Measurements from ENCODE around the gene LRRC4C.

Gene LRRC4C

GRCh38 chr11:40401132-40401853 is 1058.2 kb downstream of the LRRC4C start:
- no peak overlapping the region for H3K18ac ChIP-seq (ENCODE audit: low read length)
- H3K4me1 ChIP-seq (ENCODE audit: control insufficient read depth in 1 of 2, insufficient read depth in 2 of 2, low read length in 2 of 2): no peaks in the 10 kb centered on the region
- H4K12ac ChIP-seq (ENCODE audit: low read depth, low read length): no peak overlapping the region
- no peak overlapping the region for H3K23ac ChIP-seq (ENCODE audit: low read length)
- no peak for DNase-seq
- no peak overlapping the region for H3K27ac ChIP-seq (ENCODE audit: low read depth, low read length)
- no peak overlapping the region for H2BK120ac ChIP-seq (ENCODE audit: insufficient read depth, low read length, poor library complexity)
- H3K14ac ChIP-seq (ENCODE audit: low read length): no peak overlapping the region
- no peak overlapping the region for H2BK5ac ChIP-seq (ENCODE audit: low read depth, low read length, poor library complexity)
- H2AFZ ChIP-seq (ENCODE audit: insufficient read depth, low read length, poor library complexity): no peak overlapping the region
- no peaks in the 10 kb centered on the region for H3K79me2 ChIP-seq (ENCODE audit: control insufficient read depth, insufficient read depth, low read length, poor library complexity)
- no peak overlapping the region for H4K8ac ChIP-seq (ENCODE audit: low read depth, low read length)
- no peak overlapping the region for H3K4ac ChIP-seq (ENCODE audit: low read depth, low read length)
- H3K79me1 ChIP-seq (ENCODE audit: low read length): no peaks in the 10 kb centered on the region
- H3K27me3 ChIP-seq (ENCODE audit: insufficient read depth, low read length): no peaks in the 10 kb centered on the region
- no peaks in the 10 kb centered on the region for H3K36me3 ChIP-seq (ENCODE audit: control insufficient read depth in 1 of 2, insufficient read depth in 2 of 2, low read length in 2 of 2)
- no peak overlapping the region for H3K4me2 ChIP-seq (ENCODE audit: low read length)
- WGBS (ENCODE audit: extremely low coverage, insufficient coverage, insufficient read length): no CpG with 5 or more reads among the region's 4 CpGs
- H2AK5ac ChIP-seq (ENCODE audit: low read length): no peak overlapping the region
- H2BK12ac ChIP-seq (ENCODE audit: low read length): no peak overlapping the region
- no peak overlapping the region for H3K4me3 ChIP-seq (ENCODE audit: low read depth, low read length)
- H3K9me3 ChIP-seq (ENCODE audit: insufficient read depth, low read depth, low read length): no peaks in the 10 kb centered on the region
- H3K9ac ChIP-seq (ENCODE audit: low read length): no peak overlapping the region
- no peak overlapping the region for H4K91ac ChIP-seq (ENCODE audit: low read depth, low read length)

GRCh38 chr11:40397141-40397540 is 1062.3 kb downstream of the LRRC4C start:
- no peak overlapping the region for H3K18ac ChIP-seq (ENCODE audit: low read length)
- H3K79me1 ChIP-seq (ENCODE audit: low read length): no peaks in the 10 kb centered on the region
- no peak overlapping the region for H3K27ac ChIP-seq (ENCODE audit: low read depth, low read length)
- no peak overlapping the region for H2BK5ac ChIP-seq (ENCODE audit: low read depth, low read length, poor library complexity)
- H4K8ac ChIP-seq (ENCODE audit: low read depth, low read length): no peak overlapping the region
- no peak overlapping the region for H4K12ac ChIP-seq (ENCODE audit: low read depth, low read length)
- no peak overlapping the region for H3K4me2 ChIP-seq (ENCODE audit: low read length)
- no peak for DNase-seq
- H3K4me1 ChIP-seq (ENCODE audit: control insufficient read depth in 1 of 2, insufficient read depth in 2 of 2, low read length in 2 of 2): no peaks in the 10 kb centered on the region
- no peak overlapping the region for H3K9ac ChIP-seq (ENCODE audit: low read length)
- no peak overlapping the region for H3K4me3 ChIP-seq (ENCODE audit: low read depth, low read length)
- H3K27me3 ChIP-seq (ENCODE audit: insufficient read depth, low read length): no peaks in the 10 kb centered on the region
- H3K4ac ChIP-seq (ENCODE audit: low read depth, low read length): no peak overlapping the region
- H3K14ac ChIP-seq (ENCODE audit: low read length): no peak overlapping the region
- H3K79me2 ChIP-seq (ENCODE audit: control insufficient read depth, insufficient read depth, low read length, poor library complexity): no peaks in the 10 kb centered on the region
- H2BK120ac ChIP-seq (ENCODE audit: insufficient read depth, low read length, poor library complexity): no peak overlapping the region
- H4K91ac ChIP-seq (ENCODE audit: low read depth, low read length): no peak overlapping the region
- no peak overlapping the region for H2BK12ac ChIP-seq (ENCODE audit: low read length)
- no CpG with 5 or more reads among the region's 3 CpGs for WGBS (ENCODE audit: extremely low coverage, insufficient coverage, insufficient read length)
- no peaks in the 10 kb centered on the region for H3K9me3 ChIP-seq (ENCODE audit: insufficient read depth, low read depth, low read length)
- no peaks in the 10 kb centered on the region for H3K36me3 ChIP-seq (ENCODE audit: control insufficient read depth in 1 of 2, insufficient read depth in 2 of 2, low read length in 2 of 2)
- H3K23ac ChIP-seq (ENCODE audit: low read length): no peak overlapping the region
- no peak overlapping the region for H2AFZ ChIP-seq (ENCODE audit: insufficient read depth, low read length, poor library complexity)
- no peak overlapping the region for H2AK5ac ChIP-seq (ENCODE audit: low read length)

GRCh38 chr11:40393511-40393910 is 1065.9 kb downstream of the LRRC4C start:
- Histone ChIP-seq H3K4ac (ENCODE audit: low read depth, low read length) (no peak overlapping the region), H3K79me1 (ENCODE audit: low read length) (no peaks in the 10 kb centered on the region), H2BK12ac (ENCODE audit: low read length) (no peak overlapping the region), H3K14ac (ENCODE audit: low read length) (no peak overlapping the region), H3K23ac (ENCODE audit: low read length) (no peak overlapping the region), H3K18ac (ENCODE audit: low read length) (no peak overlapping the region), H3K4me2 (ENCODE audit: low read length) (no peak overlapping the region), H3K27ac (ENCODE audit: low read depth, low read length) (no peak overlapping the region), H3K9me3 (ENCODE audit: insufficient read depth, low read depth, low read length) (no peaks in the 10 kb centered on the region), H3K36me3 (ENCODE audit: control insufficient read depth in 1 of 2, insufficient read depth in 2 of 2, low read length in 2 of 2) (no peaks in the 10 kb centered on the region), H2AFZ (ENCODE audit: insufficient read depth, low read length, poor library complexity) (no peak overlapping the region), H3K9ac (ENCODE audit: low read length) (no peak overlapping the region), H4K12ac (ENCODE audit: low read depth, low read length) (no peak overlapping the region), H3K27me3 (ENCODE audit: insufficient read depth, low read length) (no peaks in the 10 kb centered on the region), H4K91ac (ENCODE audit: low read depth, low read length) (no peak overlapping the region), H3K4me3 (ENCODE audit: low read depth, low read length) (no peak overlapping the region), H3K79me2 (ENCODE audit: control insufficient read depth, insufficient read depth, low read length, poor library complexity) (no peaks in the 10 kb centered on the region), H4K8ac (ENCODE audit: low read depth, low read length) (no peak overlapping the region), H2AK5ac (ENCODE audit: low read length) (no peak overlapping the region), H2BK120ac (ENCODE audit: insufficient read depth, low read length, poor library complexity) (no peak overlapping the region), H3K4me1 (ENCODE audit: control insufficient read depth in 1 of 2, insufficient read depth in 2 of 2, low read length in 2 of 2) (no peaks in the 10 kb centered on the region), H2BK5ac (ENCODE audit: low read depth, low read length, poor library complexity) (no peak overlapping the region)
- DNase-seq: no peak
- no CpG with 5 or more reads among the region's 3 CpGs for WGBS (ENCODE audit: extremely low coverage, insufficient coverage, insufficient read length)

- no peak overlapping the region for H3K14ac ChIP-seq (ENCODE audit: low read length)
- no peaks in the 10 kb centered on the region for H3K79me1 ChIP-seq (ENCODE audit: low read length)
- H3K27ac ChIP-seq (ENCODE audit: low read depth, low read length): no peak overlapping the region
- no peak for DNase-seq
- H4K12ac ChIP-seq (ENCODE audit: low read depth, low read length): no peak overlapping the region
- no peak overlapping the region for H3K23ac ChIP-seq (ENCODE audit: low read length)
- no peak overlapping the region for H3K18ac ChIP-seq (ENCODE audit: low read length)
- H3K9me3 ChIP-seq (ENCODE audit: insufficient read depth, low read depth, low read length): no peaks in the 10 kb centered on the region
- H3K36me3 ChIP-seq (ENCODE audit: control insufficient read depth in 1 of 2, insufficient read depth in 2 of 2, low read length in 2 of 2): no peaks in the 10 kb centered on the region
- H4K91ac ChIP-seq (ENCODE audit: low read depth, low read length): no peak overlapping the region
- H2AFZ ChIP-seq (ENCODE audit: insufficient read depth, low read length, poor library complexity): no peak overlapping the region
- H3K4me2 ChIP-seq (ENCODE audit: low read length): no peak overlapping the region
- WGBS (ENCODE audit: extremely low coverage, insufficient coverage, insufficient read length): no CpG with 5 or more reads among the region's 3 CpGs
- no peak overlapping the region for H2BK12ac ChIP-seq (ENCODE audit: low read length)
- no peak overlapping the region for H2AK5ac ChIP-seq (ENCODE audit: low read length)
- no peaks in the 10 kb centered on the region for H3K4me1 ChIP-seq (ENCODE audit: control insufficient read depth in 1 of 2, insufficient read depth in 2 of 2, low read length in 2 of 2)
- H4K8ac ChIP-seq (ENCODE audit: low read depth, low read length): no peak overlapping the region
- H3K4ac ChIP-seq (ENCODE audit: low read depth, low read length): no peak overlapping the region
- H3K27me3 ChIP-seq (ENCODE audit: insufficient read depth, low read length): no peaks in the 10 kb centered on the region
- H3K4me3 ChIP-seq (ENCODE audit: low read depth, low read length): no peak overlapping the region
- no peak overlapping the region for H3K9ac ChIP-seq (ENCODE audit: low read length)
- no peaks in the 10 kb centered on the region for H3K79me2 ChIP-seq (ENCODE audit: control insufficient read depth, insufficient read depth, low read length, poor library complexity)
- H2BK5ac ChIP-seq (ENCODE audit: low read depth, low read length, poor library complexity): no peak overlapping the region
- H2BK120ac ChIP-seq (ENCODE audit: insufficient read depth, low read length, poor library complexity): no peak overlapping the region
These were observed 1067.8 kb downstream of the LRRC4C start for GRCh38 chr11:40391679-40392078.
